ENCODE measurements around the gene SCNN1A.
A peak's percentile ranks its signal among the peaks of the same experiment; 100 is the strongest.

SCNN1A gene

DNA sequence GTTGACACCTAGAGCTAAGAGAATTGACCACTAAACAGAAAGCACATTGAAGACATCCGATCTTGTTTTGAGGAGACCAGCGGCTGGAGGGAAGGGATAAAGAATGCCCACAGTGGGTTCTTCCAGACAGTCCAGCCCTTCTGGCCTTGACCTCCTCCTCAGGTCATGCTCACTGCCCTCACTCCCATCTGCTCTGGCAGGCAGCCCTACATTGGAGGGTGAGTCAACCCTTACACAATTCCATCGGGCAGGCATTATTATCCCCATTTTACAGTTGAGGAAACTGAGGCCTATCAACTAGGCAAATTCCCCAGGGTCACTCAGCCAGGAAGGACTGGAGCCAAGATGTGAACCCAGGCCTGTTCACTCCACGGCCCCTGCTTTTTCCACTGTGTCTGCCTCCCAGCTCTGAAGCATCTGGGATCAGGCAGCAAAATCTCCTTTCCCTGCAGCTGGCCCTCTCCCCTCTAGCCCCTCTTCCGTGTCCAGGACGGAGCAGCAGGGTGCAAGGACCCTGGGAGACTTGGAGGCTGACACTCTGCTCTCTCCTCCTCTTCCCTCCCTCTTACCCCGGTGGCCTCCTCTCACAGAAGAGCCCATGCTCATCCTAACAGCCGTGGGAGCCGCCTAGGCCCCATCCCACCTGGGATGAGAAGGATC is 5.3 kb downstream of the SCNN1A start:
- DNase-seq (ENCODE audit: extremely low read depth in 1 of 2, low read depth in 1 of 2), result no peak

DNA sequence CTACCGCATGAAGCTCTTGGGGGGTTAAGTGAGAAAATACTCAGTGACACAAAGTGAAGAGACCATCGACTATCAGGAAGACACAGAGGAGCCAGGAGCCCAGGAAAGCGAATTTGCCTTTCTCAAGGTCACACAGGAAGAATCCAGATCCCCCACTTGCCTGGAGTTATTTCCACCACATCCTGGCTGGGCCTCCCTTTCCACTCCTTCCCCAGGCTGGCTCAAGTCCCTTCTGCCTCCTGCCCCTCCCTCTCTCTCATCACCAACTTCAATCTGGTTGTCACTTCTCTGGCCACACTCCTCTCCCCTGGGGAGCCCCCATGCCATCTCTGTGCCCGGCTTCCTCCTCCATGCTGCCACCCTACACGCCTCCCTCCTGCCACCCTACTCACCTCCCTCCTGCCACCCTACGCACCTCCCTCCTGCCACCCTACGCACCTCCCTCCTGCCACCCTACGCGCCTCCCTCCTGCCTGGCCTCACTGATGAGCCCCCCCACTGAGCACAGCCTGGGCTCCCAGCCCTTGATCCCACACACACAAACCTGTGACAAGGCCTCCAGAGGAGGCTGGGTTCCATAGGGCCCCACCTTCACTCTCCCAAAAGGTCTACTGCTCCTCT is 6.3 kb downstream of the SCNN1A start:
- no peak for DNase-seq (ENCODE audit: extremely low read depth in 1 of 2, low read depth in 1 of 2)

DNA sequence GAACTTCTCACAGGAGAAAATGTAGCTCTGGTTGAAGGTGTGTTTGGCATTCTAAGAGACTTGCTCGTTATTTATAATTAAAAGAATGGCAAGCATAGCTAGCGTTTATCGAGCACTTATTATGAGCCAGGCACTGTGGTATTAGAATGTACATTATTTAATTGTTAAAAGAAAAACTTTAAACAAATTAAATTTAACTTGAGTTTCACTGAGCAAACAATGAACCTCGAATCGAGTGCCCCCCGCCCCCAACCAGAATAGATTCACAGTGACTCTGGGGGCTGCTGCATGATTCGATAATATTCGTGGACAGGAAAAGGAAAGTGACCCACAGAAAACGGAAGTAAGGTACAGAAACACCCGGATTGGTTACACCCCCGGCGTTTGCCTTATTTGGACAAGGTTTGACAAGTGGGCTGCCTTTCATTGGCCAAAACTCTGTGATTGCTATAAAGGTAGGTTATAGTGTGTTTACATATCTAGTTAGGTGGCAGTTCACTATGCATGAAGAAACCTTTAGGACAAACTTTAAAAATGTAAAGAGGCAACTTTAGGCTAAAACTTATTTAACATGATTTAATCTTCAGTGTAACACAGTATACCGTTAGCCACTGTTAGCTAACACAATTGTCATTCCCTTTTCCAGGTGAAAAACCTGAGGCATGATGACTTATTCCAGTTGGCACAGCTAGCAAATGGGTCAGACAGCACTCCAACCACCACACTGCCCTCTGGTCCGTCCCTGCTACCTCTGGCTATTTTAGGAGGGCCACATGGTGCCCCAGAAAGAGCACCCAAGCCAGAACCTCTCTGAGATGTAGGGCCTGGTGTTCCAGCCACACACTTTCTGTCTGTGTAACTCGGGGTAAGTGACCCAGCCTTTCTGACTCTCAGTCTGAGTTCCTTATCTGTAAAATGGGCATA is 7.1 kb downstream of the SCNN1A start:
- DNase-seq (ENCODE audit: extremely low read depth in 1 of 2, low read depth in 1 of 2), result no peak

DNA sequence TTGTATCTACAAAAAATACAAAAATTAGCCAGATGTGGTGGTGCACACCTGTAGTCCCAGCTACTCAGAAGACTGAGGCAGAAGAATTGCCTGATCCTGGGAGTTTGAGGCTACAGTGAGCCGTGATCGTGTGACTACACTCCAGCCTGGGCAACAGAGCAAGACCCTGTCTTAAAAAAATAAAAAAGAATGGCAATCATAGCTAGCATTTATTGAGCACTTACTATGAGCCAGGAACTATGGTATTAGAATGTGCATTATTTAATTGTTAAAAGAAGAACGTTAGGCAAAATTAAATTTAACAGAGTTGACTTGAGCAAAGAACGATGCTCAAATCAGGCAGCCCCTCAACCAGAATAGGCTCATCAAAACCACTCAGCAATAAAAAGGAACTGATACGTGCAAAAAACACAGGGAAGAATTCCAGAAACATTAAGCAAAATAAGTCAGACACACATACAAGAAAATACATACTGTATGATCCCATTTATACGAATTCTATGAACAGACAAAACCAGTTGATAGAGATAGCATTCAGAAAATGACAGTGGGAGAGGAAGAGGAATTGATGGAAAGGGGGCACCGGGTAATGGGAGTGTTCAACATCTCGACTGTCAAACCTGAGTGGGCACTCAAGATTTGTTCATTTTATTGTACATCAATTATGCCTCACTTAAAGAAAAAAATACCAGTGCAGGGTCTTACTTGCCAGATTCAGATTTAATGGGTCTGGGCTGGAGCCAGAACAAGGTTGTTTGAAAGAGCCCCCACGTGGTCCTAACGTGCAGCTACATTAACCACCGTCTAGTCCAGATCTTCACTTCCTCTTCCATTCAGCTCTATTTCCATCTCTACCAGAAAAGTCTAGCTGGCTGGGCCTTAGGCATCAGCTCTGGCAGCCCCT is 8.0 kb downstream of the SCNN1A start:
- DNase-seq (ENCODE audit: extremely low read depth in 1 of 2, low read depth in 1 of 2), result no peak

DNA sequence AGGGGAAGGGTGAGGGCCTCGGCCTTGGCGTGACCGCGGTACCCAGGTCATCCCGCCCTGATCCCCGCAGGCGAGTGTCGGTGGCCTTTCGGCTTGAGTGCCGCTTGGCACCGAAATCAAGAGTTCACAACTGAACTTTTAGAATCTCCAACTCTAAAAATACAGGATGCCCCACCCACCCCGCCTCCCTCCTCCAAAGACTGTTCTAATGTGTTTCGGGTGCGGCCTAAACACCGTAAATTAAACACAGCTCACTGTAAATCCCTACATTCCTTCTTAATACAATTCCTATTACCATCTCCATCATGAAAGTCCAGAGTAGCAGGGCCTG is 11.4 kb downstream of the SCNN1A start:
- no peak for DNase-seq (ENCODE audit: extremely low read depth in 1 of 2, low read depth in 1 of 2)

DNA sequence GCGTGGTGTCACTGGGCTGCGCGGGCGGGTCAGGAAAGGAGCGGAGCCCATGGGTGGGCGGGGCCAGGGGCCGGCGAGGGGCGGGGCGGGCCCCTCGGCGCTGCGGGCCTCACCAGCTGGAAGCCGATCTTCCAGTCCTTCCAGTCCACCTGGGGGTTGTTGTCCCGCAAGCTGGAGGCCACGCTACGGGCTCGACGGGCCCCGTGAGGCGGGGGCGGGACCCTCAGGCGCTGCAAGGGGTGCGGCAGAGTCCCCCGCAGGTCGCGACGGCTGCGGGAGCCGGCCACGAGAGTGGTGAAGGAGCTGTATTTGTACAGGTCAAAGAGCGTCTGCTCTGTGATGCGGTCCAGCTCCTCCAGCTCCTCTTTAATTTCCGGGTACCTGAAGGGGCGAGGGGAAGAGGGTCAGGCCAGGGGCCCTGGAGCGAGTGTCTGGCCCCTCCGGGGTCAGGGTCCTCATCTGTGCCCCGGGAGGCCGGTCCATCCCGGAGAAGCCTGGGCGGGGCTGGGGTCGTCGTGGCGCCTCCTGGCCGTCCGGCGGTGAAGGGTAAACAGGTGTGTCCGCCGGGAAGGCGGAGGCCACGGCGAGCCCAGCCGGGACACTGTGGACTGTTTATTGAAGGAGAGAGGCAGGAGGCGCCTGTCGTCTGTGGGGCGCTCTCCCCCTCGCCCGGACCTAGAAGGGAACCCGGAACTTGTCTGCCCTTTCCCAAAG is 11.9 kb downstream of the SCNN1A start:
- peak in 1 of 2 donors; percentile 57 for DNase-seq (ENCODE audit: extremely low read depth in 1 of 2, low read depth in 1 of 2)

DNA sequence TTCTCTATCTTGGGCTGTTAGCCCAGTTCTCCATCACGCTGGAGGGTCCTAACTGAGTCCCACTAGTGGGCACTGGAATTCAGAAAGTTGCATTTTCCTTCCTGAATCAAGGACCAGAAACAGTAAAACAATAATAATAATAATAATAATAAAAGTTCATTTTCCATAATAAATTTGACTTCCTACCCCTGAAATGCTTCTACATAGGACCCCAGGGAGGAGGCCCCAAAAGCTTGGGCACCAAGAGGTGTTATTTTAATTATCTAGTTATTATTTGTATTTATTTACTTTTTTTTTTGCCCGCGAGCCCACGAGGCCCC is 12.4 kb downstream of the SCNN1A start:
- DNase-seq (ENCODE audit: extremely low read depth in 1 of 2, low read depth in 1 of 2), result no peak

DNA sequence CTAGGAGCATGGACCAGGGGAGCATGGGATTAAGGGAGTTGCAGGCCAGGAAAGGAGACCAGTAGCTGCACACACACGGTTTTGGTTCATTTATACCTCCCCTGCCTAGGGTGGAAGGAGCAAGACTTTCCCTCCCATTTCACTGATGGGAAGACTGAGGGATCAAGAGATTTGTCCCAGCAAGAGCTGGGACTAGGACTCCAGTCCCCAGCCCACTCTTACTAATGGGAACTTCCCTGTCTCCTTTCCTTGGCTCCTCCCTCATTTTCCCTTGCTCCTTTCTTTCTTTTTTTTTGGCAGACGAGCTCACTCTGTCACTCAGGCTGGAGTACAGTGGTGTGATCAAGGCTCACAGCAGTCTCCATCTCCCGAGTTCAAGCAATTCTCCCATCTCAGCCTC is 13.0 kb downstream of the SCNN1A start:
- no peak for DNase-seq (ENCODE audit: extremely low read depth in 1 of 2, low read depth in 1 of 2)

DNA sequence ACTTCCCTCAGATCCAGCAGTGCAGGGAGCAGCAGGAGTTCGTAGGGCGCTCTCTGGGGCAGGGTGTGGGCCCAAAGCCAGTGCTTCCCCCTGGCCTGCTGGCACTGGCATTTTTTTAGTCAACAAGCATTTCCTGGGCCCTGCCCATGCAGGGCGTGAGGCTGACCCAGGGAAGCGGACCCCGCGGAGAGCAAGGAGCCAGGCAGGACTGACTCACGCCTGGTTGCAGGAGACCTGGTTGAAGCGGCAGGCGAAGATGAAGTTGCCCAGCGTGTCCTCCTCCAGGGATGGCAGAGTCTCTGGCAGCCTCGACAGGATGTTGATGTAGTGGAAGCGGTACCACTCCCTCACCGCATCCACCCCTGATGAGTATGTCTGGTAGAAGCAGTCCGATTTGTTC is 13.5 kb downstream of the SCNN1A start:
- no peak for DNase-seq (ENCODE audit: extremely low read depth in 1 of 2, low read depth in 1 of 2)

DNA sequence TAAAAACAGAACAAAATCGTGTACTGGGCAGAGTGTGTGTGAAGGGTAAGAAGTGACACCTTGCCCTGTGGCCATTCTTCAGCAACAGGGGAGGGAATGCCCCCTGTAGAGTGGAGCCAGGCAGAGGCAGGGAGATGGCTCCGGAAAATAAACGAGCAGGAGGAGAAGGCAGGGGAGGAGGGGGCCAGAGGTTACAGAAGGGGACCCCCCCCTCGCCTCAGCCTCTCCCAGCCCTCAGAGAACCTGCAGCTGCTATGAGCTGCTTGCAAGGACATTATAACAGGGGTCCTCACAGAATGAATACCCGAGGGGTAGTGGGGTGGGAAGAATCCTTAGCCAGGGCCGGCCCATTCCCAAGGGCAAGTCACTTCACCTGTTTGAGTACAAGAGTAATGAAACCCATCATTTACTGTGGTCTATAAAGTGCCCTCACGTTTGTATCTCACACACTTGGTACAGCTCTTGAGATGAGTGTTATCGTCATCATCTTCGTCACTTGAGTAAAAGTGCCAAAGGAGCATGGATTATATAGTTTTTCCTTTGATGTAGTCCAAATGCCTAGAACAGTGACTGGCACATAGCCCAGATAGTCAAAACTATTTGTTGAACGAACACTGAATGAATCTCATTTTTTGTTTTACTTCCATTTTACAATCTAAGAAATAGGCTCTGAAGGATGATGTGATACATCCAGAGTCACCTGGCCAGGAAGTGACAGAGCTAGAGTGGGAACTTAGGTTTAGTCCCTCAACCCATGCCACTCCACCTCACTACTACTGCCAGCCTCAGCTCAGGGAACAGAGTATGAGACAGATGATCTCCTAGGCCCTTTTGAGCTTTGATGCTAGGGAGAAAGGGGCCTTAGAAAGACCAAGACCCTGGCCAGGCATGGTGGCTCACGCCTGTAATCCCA is 14.5 kb downstream of the SCNN1A start:
- no peak for DNase-seq (ENCODE audit: extremely low read depth in 1 of 2, low read depth in 1 of 2)

DNA sequence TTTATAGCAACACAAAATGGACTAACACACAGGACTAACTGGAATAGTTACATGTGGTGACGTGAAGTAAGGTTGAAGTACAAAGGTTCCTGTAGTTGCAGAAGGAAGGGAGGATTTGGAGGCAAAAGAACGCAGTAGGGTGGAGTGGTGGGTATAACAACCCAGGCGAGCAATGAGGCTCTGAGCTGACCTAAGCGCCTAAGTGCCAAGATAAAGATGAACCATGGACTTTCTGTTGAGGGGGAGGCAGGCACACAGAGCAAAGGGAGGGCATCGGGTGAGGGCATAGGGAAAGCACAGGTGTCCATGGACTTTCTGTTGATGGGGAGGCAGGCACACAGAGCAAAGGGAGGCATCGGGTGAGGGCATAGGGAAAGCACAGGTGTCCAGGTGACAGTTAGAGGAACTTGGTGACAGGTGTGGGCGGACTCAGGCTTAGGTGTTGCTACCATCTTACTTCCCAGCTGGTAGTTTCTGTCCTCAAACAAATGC is 15.2 kb downstream of the SCNN1A start:
- no peak for DNase-seq (ENCODE audit: extremely low read depth in 1 of 2, low read depth in 1 of 2)

DNA sequence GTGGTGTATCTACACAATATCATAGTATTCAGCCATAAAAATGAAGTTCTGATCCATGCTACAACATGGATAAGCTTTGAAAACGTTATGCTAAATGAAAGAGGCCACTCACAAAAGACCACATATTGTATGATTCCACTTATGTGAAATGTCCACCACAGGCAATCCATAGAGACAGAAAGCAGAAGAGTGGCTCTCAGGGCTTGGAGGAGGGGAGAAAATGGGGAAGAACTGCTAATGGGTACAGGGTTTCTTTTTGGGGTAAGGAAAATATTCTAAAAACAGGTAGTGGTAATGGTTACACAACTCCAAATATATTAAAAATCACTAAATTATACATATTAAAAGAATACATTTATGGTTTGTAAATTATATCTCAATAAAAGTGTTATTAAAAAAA is 16.5 kb downstream of the SCNN1A start:
- no peak for DNase-seq (ENCODE audit: extremely low read depth in 1 of 2, low read depth in 1 of 2)

DNA sequence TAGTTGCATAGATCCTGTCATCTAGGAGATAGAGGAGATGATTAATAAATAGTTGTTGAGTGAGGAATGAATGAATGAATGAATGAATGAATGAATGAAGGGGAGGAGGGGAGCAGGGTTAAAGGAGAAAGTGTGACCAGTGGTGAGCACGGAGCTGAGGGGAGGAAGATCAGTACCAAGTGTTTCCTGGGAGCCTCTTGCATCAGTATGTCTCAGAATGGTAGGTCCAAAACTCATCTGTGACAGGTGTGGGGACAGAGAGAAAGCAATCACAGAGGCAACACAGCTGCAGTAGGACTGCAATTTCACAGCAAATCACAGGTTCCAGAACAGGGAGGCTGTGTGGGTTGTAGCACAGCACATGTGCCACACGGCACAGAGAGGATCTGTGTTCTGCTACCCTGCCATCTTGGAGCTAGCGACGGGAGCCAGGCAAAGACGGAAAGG is 19.0 kb downstream of the SCNN1A start:
- DNase-seq (ENCODE audit: extremely low read depth in 1 of 2, low read depth in 1 of 2), result no peak

DNA sequence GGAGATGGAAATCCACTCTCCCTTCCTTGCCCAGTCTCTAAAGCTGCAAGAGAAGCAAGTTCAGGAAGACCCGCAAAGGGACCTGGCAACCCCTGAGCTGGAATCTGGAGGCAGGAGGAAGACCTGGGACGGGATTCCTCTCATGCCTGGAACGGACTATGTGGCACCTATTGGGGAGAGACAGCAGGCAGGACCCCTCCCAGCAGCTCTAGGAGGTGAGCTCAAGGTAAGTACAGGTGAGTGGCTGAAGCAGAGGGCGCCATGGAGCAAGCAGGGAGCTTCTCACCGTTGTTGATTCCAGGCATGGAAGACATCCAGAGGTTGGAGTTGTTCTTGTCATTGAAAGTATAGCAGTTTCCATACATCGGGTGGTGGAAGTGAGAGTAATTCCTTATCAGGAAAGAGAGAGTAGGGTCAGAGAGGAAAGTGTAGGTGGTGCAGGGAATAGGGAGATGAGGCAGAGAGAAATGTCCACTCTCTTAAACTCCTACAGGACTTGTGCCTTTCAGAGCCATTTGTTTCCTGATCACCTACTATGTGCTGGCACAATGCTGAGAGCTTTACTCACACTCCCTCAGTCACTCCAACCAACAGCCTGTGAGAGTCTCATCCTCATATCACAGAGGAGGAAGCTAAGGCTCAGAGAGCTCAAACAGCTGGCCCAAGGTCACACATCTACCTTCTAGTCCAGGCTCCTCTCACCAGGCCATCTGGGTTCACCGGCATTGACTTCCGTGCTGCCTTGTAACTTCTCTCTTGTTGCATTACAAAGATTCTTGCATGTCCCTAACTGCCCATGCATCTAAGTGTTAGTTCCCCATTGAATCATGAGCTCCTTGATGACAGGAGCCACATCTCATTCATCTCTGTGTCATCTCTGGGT is 19.6 kb downstream of the SCNN1A start:
- no peak for DNase-seq (ENCODE audit: extremely low read depth in 1 of 2, low read depth in 1 of 2)

DNA sequence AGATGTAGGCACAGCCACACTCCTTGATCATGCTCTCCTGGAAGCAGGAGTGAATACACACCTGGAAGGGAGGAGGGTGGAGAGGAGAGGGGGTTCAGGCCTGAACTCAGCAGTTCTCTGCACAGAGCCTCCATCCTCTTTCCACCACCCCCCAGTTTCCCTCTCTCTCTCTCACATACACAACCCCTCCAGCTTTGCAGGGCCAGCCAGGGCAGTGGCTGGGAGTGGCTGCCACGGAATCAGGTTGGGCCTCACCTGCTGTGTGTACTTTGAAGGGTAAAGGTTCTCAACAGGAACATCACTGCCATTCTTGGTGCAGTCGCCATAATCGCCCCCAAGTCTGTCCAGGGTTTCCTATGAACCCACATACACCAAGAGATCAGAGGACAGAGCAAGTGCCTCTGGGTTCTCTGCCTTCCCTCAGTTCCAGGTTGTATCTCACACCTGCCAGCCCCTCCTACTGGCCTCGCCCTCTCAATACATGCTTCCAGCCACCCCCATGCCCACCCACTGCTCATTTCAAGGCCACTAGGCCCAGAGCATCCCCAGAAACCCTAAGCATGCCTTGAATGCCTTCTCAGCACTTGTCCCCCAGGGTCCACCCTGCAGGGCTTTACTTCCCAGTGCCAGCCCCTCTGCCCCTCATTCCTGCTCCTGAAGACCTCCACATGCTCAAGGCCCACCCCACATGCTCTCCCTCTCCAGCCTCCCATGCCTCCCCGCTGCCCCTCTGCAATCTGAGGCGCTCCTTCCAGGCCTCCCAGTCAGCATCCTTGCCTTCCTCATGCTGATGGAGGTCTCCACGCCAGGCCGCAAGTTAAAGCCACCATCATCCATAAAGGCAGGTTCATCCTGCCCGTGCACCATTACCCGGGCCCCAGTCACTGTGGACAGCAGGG is 20.6 kb downstream of the SCNN1A start:
- DNase-seq (ENCODE audit: extremely low read depth in 1 of 2, low read depth in 1 of 2), result no peak

DNA sequence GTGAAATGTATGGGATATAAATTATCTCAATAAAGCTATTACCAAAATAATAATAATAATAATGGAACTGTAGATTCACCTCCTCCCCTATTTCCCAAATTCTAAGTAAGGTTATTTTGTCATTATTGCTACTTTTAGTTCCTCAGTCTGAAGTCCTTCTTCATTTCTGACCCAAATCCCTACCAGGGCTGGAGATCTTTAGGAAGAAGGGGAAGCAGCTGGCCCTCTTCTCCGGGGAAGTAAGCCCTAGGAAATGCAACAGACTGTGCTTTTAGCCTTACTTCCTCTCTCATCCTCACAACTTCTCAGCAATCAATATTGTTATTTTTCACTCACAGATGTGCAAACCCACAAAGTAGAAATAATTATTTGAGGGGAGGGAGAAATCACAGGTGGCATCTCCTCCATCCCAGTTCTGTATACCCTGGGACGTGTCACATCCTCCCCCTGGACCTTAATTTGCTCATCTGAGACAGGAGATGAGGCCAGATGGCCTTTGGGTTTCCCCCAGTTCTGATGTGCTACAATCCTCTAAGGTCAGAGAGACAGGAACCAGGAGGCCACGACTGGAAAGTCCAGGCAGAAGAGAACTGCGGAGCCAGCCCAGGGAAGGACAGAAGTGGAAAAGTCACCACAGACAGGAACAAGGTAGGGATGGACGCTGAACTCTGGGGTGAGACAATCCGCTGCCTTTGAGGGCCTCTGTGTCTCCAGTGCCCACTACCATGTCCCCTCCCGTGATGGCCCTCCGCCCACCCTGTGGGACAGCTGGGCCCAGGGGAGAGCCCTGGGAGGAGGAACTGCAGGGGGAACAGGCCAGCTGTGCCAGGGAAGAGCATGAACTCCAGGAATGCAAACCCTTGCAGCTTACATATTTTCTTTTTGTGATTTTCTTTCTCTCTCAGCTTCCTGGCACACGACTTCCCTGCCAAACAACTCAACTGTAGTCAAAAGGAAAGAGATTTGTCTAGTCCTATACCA is 22.9 kb downstream of the SCNN1A start:
- no peak for DNase-seq (ENCODE audit: extremely low read depth in 1 of 2, low read depth in 1 of 2)

All from activated CD8-positive, alpha-beta memory T cell treated with anti-CD3 and anti-CD28 coated beads for 1 hour (primary cell).